Astrocyte (in vitro differentiated cells and primary cell): ENCODE data around the gene ZNF569.

Source experiments
- CTCF ChIP-seq: IDR thresholded peaks from 2 replicates; pipeline ENCODE4 v1.5.1; 2011; ENCODE audit warnings: low read depth, mild to moderate bottlenecking, inconsistent platforms, low read length, moderate library complexity; ENCODE audit not compliant: insufficient read depth
- EZH2 ChIP-seq: IDR thresholded peaks from 2 replicates; pipeline ENCODE4 v1.6.1; 2012; ENCODE audit warnings: mild to moderate bottlenecking, low read length, inconsistent platforms; ENCODE audit not compliant: insufficient read depth

- TF ChIP-seq EZH2: no peak
- TF ChIP-seq CTCF: no peak
Observed at GRCh38 chr19:37511821-37512220, 44.6 kb upstream of the ZNF569 start.
